ENCODE data around the gene DCAF4L1. TPM values are rescaled to one million over a fixed set of nuclear protein-coding genes. Genes with fewer than 3 reads are reported as not detected.

Gene DCAF4L1
- polyA plus RNA-seq, 1 donor (not counting 4 experiments of a cell fraction or from before 2014, with no cell fraction given), result 0.75 TPM

- no peaks in the 10 kb centered on the region for H3K4me1 ChIP-seq (ENCODE audit: control insufficient read depth, extremely low read depth, insufficient read depth, low read length)
- H3K79me2 ChIP-seq (ENCODE audit: control insufficient read depth, insufficient read depth, low read length), result peaks cover 61% of the 10 kb centered on the region
- H3K4me2 ChIP-seq (ENCODE audit: control insufficient read depth, extremely low read depth, insufficient read depth, low read depth, low read length), result no peak overlapping the region
- dilution Hi-C loops (cut with MboI; ENCODE audit: extremely low pct_ligation_motif_present, low sequenced_read_pairs), result no loop called here
- no peak overlapping the region for H2AFZ ChIP-seq (ENCODE audit: control insufficient read depth, low read length)
- H3K27me3 ChIP-seq (ENCODE audit: control insufficient read depth, extremely low read depth, insufficient read depth, low read length), result no peaks in the 10 kb centered on the region
- FAIRE-seq (no peak), DNase-seq (ENCODE audit: low read depth, low spot score) (no peak)
- H4K20me1 ChIP-seq (ENCODE audit: control insufficient read depth, extremely low read depth, insufficient read depth, low read length), result no peaks in the 10 kb centered on the region
- no peak overlapping the region for H3K4me3 ChIP-seq (ENCODE audit: control insufficient read depth in 2 of 3, extremely low read depth in 1 of 3, insufficient read depth in 2 of 3, low read depth in 1 of 3, low read length in 3 of 3)
- no peak overlapping the region for H3K27ac ChIP-seq (ENCODE audit: control insufficient read depth, insufficient read depth, low read length)
- H3K9me3 ChIP-seq (ENCODE audit: control insufficient read depth, low read depth, low read length), result no peaks in the 10 kb centered on the region
- H3K9ac ChIP-seq (ENCODE audit: control insufficient read depth, extremely low read depth, insufficient read depth, low read length), result no peak overlapping the region
- TF ChIP-seq EZH2 (IDR thresholded peaks at IDR 0.05; ENCODE audit: low read length) (no peak), CTCF (optimal IDR thresholded peaks at IDR 0.05 in 1 of 3, IDR thresholded peaks at IDR 0.05 in 1 of 3, conservative IDR thresholded peaks at IDR 0.05 in 1 of 3; ENCODE audit: extremely low read depth in 1 of 3, insufficient read depth in 2 of 3, low read length in 3 of 3) (no peak)
- no peaks in the 10 kb centered on the region for H3K9me1 ChIP-seq (ENCODE audit: control insufficient read depth, extremely low read depth, insufficient read depth, low read length)
- H3K36me3 ChIP-seq (ENCODE audit: control insufficient read depth in 2 of 2, extremely low read depth in 1 of 2, insufficient read depth in 2 of 2, low read length in 2 of 2), result no peaks in the 10 kb centered on the region
These were observed 16.5 kb downstream of the DCAF4L1 start for GRCh38 chr4:41998019-41998418.

- H3K79me2 ChIP-seq (ENCODE audit: control insufficient read depth, insufficient read depth, low read length), result peaks cover 61% of the 10 kb centered on the region
- H3K27ac ChIP-seq (ENCODE audit: control insufficient read depth, insufficient read depth, low read length), result no peak overlapping the region
These were observed 17.8 kb downstream of the DCAF4L1 start for GRCh38 chr4:41999321-41999720.

More at GRCh38 chr4:41999321-41999720, 17.8 kb downstream of the DCAF4L1 start:
- H3K4me1 ChIP-seq (ENCODE audit: control insufficient read depth, extremely low read depth, insufficient read depth, low read length), result no peaks in the 10 kb centered on the region
- H3K4me3 ChIP-seq (ENCODE audit: control insufficient read depth in 2 of 3, extremely low read depth in 1 of 3, insufficient read depth in 2 of 3, low read depth in 1 of 3, low read length in 3 of 3), result no peak overlapping the region
- H3K9me3 ChIP-seq (ENCODE audit: control insufficient read depth, low read depth, low read length), result no peaks in the 10 kb centered on the region
- no peaks in the 10 kb centered on the region for H4K20me1 ChIP-seq (ENCODE audit: control insufficient read depth, extremely low read depth, insufficient read depth, low read length)
- no peaks in the 10 kb centered on the region for H3K36me3 ChIP-seq (ENCODE audit: control insufficient read depth in 2 of 2, extremely low read depth in 1 of 2, insufficient read depth in 2 of 2, low read length in 2 of 2)
- no peak overlapping the region for H2AFZ ChIP-seq (ENCODE audit: control insufficient read depth, low read length)
- dilution Hi-C loops (cut with MboI; ENCODE audit: extremely low pct_ligation_motif_present, low sequenced_read_pairs), result no loop called here
- no peak overlapping the region for H3K9ac ChIP-seq (ENCODE audit: control insufficient read depth, extremely low read depth, insufficient read depth, low read length)
- no peak for DNase-seq (ENCODE audit: low read depth, low spot score)
- no peak overlapping the region for H3K4me2 ChIP-seq (ENCODE audit: control insufficient read depth, extremely low read depth, insufficient read depth, low read depth, low read length)
- no peak for FAIRE-seq
- H3K9me1 ChIP-seq (ENCODE audit: control insufficient read depth, extremely low read depth, insufficient read depth, low read length), result no peaks in the 10 kb centered on the region
- TF ChIP-seq CTCF (optimal IDR thresholded peaks at IDR 0.05 in 1 of 3, IDR thresholded peaks at IDR 0.05 in 1 of 3, conservative IDR thresholded peaks at IDR 0.05 in 1 of 3; ENCODE audit: extremely low read depth in 1 of 3, insufficient read depth in 2 of 3, low read length in 3 of 3), result no peak
- TF ChIP-seq EZH2 (IDR thresholded peaks at IDR 0.05; ENCODE audit: low read length), result no peak
- no peaks in the 10 kb centered on the region for H3K27me3 ChIP-seq (ENCODE audit: control insufficient read depth, extremely low read depth, insufficient read depth, low read length)
